ENCODE measurements around the gene SCAMP2.

DNA sequence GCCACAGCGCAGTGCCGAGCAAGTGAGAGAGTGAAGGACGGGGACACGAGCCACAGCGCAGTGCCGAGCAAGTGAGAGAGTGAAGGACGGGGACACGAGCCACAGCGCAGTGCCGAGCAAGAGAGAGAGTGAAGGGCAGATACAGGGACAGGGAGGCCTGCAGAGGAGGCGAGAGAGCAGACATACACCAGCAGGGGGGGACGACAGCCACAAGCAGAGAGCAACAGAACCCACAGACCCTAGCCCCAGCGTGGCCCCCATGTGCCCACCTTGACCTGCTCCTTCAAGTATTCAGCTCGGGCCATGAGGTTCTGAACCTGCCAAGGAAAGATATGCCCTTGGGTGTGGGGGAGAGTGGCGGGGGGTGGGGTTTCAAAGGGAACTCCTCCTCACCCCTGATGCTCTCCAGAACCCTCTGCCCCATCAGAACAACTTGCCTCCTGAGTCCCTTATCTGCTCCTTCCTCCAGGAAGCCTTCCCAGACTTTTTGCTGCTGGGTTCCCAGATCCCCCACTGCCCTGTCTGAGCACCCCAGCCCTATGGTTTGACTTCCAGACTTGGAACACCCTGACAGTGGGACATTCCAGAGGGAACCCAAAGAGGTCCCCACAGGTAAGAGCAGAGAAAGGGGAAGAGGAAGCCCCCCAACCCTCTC is 35.6 kb downstream of the SCAMP2 start:
- TF ChIP-seq, protein P1, sequence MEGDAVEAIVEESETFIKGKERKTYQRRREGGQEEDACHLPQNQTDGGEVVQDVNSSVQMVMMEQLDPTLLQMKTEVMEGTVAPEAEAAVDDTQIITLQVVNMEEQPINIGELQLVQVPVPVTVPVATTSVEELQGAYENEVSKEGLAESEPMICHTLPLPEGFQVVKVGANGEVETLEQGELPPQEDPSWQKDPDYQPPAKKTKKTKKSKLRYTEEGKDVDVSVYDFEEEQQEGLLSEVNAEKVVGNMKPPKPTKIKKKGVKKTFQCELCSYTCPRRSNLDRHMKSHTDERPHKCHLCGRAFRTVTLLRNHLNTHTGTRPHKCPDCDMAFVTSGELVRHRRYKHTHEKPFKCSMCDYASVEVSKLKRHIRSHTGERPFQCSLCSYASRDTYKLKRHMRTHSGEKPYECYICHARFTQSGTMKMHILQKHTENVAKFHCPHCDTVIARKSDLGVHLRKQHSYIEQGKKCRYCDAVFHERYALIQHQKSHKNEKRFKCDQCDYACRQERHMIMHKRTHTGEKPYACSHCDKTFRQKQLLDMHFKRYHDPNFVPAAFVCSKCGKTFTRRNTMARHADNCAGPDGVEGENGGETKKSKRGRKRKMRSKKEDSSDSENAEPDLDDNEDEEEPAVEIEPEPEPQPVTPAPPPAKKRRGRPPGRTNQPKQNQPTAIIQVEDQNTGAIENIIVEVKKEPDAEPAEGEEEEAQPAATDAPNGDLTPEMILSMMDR (IDR thresholded peaks at IDR 0.05; ENCODE audit: low read length) = no peak
- no peak for TF ChIP-seq EZH2phosphoT487 (IDR thresholded peaks at IDR 0.05; ENCODE audit: low read length)

All from MM.1S (cell line).